GM12878 (cell line): ENCODE measurements around the gene PAX5. TPM values are rescaled to one million over a fixed set of nuclear protein-coding genes. Genes with fewer than 3 reads are reported as not detected.

Experiments used
- ATAC-seq: fragments of 200-7000 bp; cut with Tn5 transposase; 3 replicates; pipeline ENCODE4 v1.9.1; 2020; ENCODE audit warnings: mild to moderate bottlenecking, moderate library complexity
- BruUV-seq: library from RNA; stranded (reverse); fragments of 400-500 nt; replicated peaks from 2 replicates; lab custom pipeline; 2021; lab: Mats Ljungman, UMichigan
- CTCF ChIA-PET: fragments of 300-600 bp; sonication (Branson Sonifier 250); formaldehyde crosslinking; extraction: SDS; loops from one replicate; lab custom pipeline; 2021; ENCODE audit warnings: inconsistent platforms; lab: Yijun Ruan, JAX
- POLR2A ChIA-PET: fragments of 350-600 bp; formaldehyde crosslinking; extraction: SDS; loops from one replicate; lab custom pipeline; 2021; ENCODE audit warnings: inconsistent platforms; lab: Charles Lee
- RAD21 ChIA-PET: fragments of 300-600 bp; sonication (Branson Sonifier 250); formaldehyde crosslinking; loops from one replicate; lab custom pipeline; 2023; ENCODE audit warnings: antibody characterized with exemption; ENCODE audit not compliant: unreplicated experiment; lab: Charles Lee
- SMC1A ChIA-PET: fragments of 300-600 bp; sonication (Branson Sonifier 250); formaldehyde crosslinking; loops from one replicate; lab custom pipeline; 2023; ENCODE audit not compliant: unreplicated experiment, uncharacterized antibody; lab: Charles Lee
- DNase-seq: peaks from one replicate; pipeline ENCODE4 v3.0.0-alpha.2; 2011; ENCODE audit warnings: low read depth, low spot score
- FAIRE-seq: peaks from 3 replicates; lab custom pipeline; 2011; peaks lifted over from hg19 to GRCh38; lab: Jason Lieb, UNC
- H2AFZ ChIP-seq: 2 replicates; pipeline ENCODE4 v1.6.0; 2011; ENCODE audit warnings: low read depth, low read length, control low read depth; ENCODE audit not compliant: control insufficient read depth
- H3K27ac ChIP-seq: 2 replicates; pipeline ENCODE4 v1.5.1; 2011; ENCODE audit warnings: control low read depth; ENCODE audit not compliant: control insufficient read depth, insufficient read depth
- H3K27me3 ChIP-seq, 2 experiments: replicated peaks in 1 of 2; 2 replicates each; pipeline versions ENCODE4 v1.6.0 to v1.6.1; 2011; ENCODE audit warnings: low read length in 1 of 2; ENCODE audit not compliant: control insufficient read depth in 2 of 2, insufficient read depth in 2 of 2
- H3K36me3 ChIP-seq, 2 experiments: 2 replicates each; pipeline ENCODE4 v1.5.1; 2011; ENCODE audit warnings: low read length in 1 of 2; ENCODE audit not compliant: control insufficient read depth in 2 of 2, insufficient read depth in 2 of 2
- H3K4me1 ChIP-seq: 2 replicates; pipeline ENCODE4 v1.6.1; 2011; ENCODE audit warnings: mild to moderate bottlenecking, low read length, moderate library complexity, mixed read lengths; ENCODE audit not compliant: control insufficient read depth, insufficient read depth
- H3K4me2 ChIP-seq: 2 replicates; pipeline ENCODE4 v1.6.0; 2011; ENCODE audit warnings: control low read depth; ENCODE audit not compliant: control insufficient read depth, insufficient read depth
- H3K4me3 ChIP-seq: fragments of 200-600 bp; sonication (generic); 2 replicates; pipeline ENCODE4 v1.5.1; 2016
- H3K79me2 ChIP-seq: 2 replicates; pipeline ENCODE4 v1.6.0; 2011; ENCODE audit warnings: low read length; ENCODE audit not compliant: control insufficient read depth, insufficient read depth
- H3K9ac ChIP-seq: 2 replicates; pipeline ENCODE4 v1.8.0; 2011; ENCODE audit warnings: low read length, control low read depth, mixed read lengths; ENCODE audit not compliant: control insufficient read depth, insufficient read depth
- H3K9me3 ChIP-seq: replicated peaks from 3 replicates; pipeline ENCODE4 v1.5.1; 2011; ENCODE audit warnings: mild to moderate bottlenecking, low read length; ENCODE audit not compliant: control insufficient read depth, insufficient read depth
- H4K20me1 ChIP-seq: 2 replicates; pipeline ENCODE4 v1.6.0; 2011; ENCODE audit not compliant: control insufficient read depth, insufficient read depth
- CHD4 ChIP-seq: fragments of 200-600 bp; sonication (generic); IDR thresholded peaks from 2 replicates; pipeline ENCODE4 v1.6.1; 2016; ENCODE audit warnings: mild to moderate bottlenecking
- ESRRA ChIP-seq: IDR thresholded peaks from 2 replicates; pipeline ENCODE4 v1.6.1; 2012; ENCODE audit warnings: mild to moderate bottlenecking, low read length, improper control_type of control experiment
- HCFC1 ChIP-seq: fragments of 150-350 bp; IDR thresholded peaks from 2 replicates; pipeline ENCODE4 v1.6.1; 2014; ENCODE audit warnings: low read length
- SP1 ChIP-seq: IDR thresholded peaks from one replicate; pipeline ENCODE4 v1.6.1; 2011; ENCODE audit warnings: low read depth, low read length
- ZNF384 ChIP-seq: IDR thresholded peaks from 2 replicates; pipeline ENCODE4 v1.6.1; 2012; ENCODE audit warnings: low read depth, mild to moderate bottlenecking, low read length, improper control_type of control experiment, borderline replicate concordance
- WGBS: methylation state at CpG from one replicate; pipeline ENCODE4 v1.1.6; 2016; ENCODE audit warnings: low lambda C conversion rate; ENCODE audit not compliant: insufficient replicate concordance, insufficient coverage; ENCODE audit errors: missing lambda C conversion rate; 5-methylcytosine and 5-hydroxymethylcytosine counted together
- in situ Hi-C: fragments of 300-500 bp; cut with MboI; formaldehyde crosslinking; loops from 9 replicates; pipeline ENCODE4 v1.14.3; 2018; ENCODE audit warnings: mixed read lengths
- intact Hi-C: fragments of 100-400 bp; cut with micrococcal nuclease; formaldehyde crosslinking; loops from one replicate; pipeline ENCODE4 v1.14.2; 2022; ENCODE audit not compliant: unreplicated experiment
- polyA plus RNA-seq, 11 experiments: library from polyadenylated mRNA; depleted of rRNA in 4 of 11; unstranded in 6 of 11; stranded (reverse) in 5 of 11; fragments of >200 nt; fragmentation: Nextera tagmentation in 4 of 11; fragmentation: Illumina TruSeq in 1 of 11; extraction: Ambion mirVana in 4 of 11; extraction: Trizol in 1 of 11; gene quantifications; 1 replicate in 1 of 11; 2 replicates in 10 of 11; pipeline versions ENCODE4 v1.2.1 to v1.2.3, GENCODE V29; 2011 to 2016; ENCODE audit warnings: inconsistent platforms in 2 of 11, missing spikeins in 2 of 11, low read depth in 1 of 11
- total RNA-seq, 4 experiments: library from RNA; depleted of rRNA in 3 of 4; stranded (reverse); fragments of >200 nt in 3 of 4; fragmentation: Illumina TruSeq in 1 of 4; extraction: Trizol in 1 of 4; gene quantifications; 2 replicates each; pipeline versions ENCODE4 v1.2.1 to v1.2.3, GENCODE V29; 2013 to 2021
- TF ChIP-seq, protein P1 (sequence below): IDR thresholded peaks from 2 replicates; pipeline ENCODE4 v1.6.1; 2012; ENCODE audit warnings: improper control_type of control experiment, low read depth, low read length; ENCODE audit not compliant: insufficient replicate concordance
- TF ChIP-seq, protein P2 (sequence below): fragments of 450-650 bp; IDR thresholded peaks from 2 replicates; pipeline ENCODE4 v1.6.1; 2018; ENCODE audit warnings: mild to moderate bottlenecking, low read depth, moderate library complexity; ENCODE audit not compliant: partially characterized antibody
- TF ChIP-seq, protein P3 (sequence below): IDR thresholded peaks from 2 replicates; pipeline ENCODE4 v1.6.1; 2012; ENCODE audit warnings: low read depth, low read length, improper control_type of control experiment

PAX5 gene
- total and polyA plus RNA-seq, 10 of the 15 experiments (the other 5 are each of a cell fraction or from before 2014, with no cell fraction given), result 2.2 to 123 (median 31.9) TPM

DNA sequence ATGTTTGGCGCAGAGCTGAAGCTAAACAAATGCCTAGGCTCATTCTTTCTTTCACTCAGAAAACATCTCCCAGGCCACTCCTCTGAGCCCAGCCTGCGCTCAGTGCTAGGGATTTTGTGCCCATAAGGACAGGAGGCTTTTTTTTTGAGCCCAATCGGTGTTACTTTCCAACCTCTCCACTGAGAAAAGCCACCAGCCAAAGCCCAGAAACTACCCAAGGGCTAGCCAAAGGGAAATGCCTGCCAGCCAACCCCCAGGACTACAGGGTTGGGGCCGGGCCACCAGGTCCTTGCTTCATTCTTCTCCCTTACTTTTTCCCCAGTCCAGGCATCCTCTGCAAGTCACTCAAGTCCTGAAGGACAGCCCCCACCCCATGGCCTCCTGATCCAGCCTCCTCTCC lies 134.7 kb downstream of the PAX5 start:
- CTCF ChIA-PET, result no interaction called here
- POLR2A ChIA-PET, result no interaction called here
- no TSS peak for BruUV-seq

More for the DNA sequence above, 134.7 kb downstream of the PAX5 start:
- Histone ChIP-seq H3K4me3 (no peak overlapping the region), H3K36me3 (peaks cover 40 to 41% of the 10 kb centered on the region in 2 experiments), H3K4me1 (peaks cover 4% of the 10 kb centered on the region), H3K79me2 (no peaks in the 10 kb centered on the region; the same call in 1 of the 2 replicates), H4K20me1 (peaks cover 2% of the 10 kb centered on the region; the same call in 1 of the 2 replicates), H3K27me3 (no peaks in the 10 kb centered on the region), H3K9ac (no peak overlapping the region), H3K27ac (no peak overlapping the region), H3K4me2 (no peak overlapping the region), H3K9me3 (no peaks in the 10 kb centered on the region), H2AFZ (no peak overlapping the region)
- WGBS, result 96% methylated on average over 4 of the region's 4 CpGs
- no peak for ATAC-seq
- DNase-seq, result no peak
- SMC1A ChIA-PET, result no interaction called here
- intact Hi-C loops, result no loop called here
- RAD21 ChIA-PET, result no interaction called here
- no peak for FAIRE-seq
- in situ Hi-C loops, result no loop called here
- TF ChIP-seq, protein P1, sequence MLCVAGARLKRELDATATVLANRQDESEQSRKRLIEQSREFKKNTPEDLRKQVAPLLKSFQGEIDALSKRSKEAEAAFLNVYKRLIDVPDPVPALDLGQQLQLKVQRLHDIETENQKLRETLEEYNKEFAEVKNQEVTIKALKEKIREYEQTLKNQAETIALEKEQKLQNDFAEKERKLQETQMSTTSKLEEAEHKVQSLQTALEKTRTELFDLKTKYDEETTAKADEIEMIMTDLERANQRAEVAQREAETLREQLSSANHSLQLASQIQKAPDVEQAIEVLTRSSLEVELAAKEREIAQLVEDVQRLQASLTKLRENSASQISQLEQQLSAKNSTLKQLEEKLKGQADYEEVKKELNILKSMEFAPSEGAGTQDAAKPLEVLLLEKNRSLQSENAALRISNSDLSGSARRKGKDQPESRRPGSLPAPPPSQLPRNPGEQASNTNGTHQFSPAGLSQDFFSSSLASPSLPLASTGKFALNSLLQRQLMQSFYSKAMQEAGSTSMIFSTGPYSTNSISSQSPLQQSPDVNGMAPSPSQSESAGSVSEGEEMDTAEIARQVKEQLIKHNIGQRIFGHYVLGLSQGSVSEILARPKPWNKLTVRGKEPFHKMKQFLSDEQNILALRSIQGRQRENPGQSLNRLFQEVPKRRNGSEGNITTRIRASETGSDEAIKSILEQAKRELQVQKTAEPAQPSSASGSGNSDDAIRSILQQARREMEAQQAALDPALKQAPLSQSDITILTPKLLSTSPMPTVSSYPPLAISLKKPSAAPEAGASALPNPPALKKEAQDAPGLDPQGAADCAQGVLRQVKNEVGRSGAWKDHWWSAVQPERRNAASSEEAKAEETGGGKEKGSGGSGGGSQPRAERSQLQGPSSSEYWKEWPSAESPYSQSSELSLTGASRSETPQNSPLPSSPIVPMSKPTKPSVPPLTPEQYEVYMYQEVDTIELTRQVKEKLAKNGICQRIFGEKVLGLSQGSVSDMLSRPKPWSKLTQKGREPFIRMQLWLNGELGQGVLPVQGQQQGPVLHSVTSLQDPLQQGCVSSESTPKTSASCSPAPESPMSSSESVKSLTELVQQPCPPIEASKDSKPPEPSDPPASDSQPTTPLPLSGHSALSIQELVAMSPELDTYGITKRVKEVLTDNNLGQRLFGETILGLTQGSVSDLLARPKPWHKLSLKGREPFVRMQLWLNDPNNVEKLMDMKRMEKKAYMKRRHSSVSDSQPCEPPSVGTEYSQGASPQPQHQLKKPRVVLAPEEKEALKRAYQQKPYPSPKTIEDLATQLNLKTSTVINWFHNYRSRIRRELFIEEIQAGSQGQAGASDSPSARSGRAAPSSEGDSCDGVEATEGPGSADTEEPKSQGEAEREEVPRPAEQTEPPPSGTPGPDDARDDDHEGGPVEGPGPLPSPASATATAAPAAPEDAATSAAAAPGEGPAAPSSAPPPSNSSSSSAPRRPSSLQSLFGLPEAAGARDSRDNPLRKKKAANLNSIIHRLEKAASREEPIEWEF, result no peak
- TF ChIP-seq SP1 (no peak), ZNF384 (no peak), ESRRA (no peak), HCFC1 (no peak), CHD4 (no peak)
- TF ChIP-seq, protein P2, sequence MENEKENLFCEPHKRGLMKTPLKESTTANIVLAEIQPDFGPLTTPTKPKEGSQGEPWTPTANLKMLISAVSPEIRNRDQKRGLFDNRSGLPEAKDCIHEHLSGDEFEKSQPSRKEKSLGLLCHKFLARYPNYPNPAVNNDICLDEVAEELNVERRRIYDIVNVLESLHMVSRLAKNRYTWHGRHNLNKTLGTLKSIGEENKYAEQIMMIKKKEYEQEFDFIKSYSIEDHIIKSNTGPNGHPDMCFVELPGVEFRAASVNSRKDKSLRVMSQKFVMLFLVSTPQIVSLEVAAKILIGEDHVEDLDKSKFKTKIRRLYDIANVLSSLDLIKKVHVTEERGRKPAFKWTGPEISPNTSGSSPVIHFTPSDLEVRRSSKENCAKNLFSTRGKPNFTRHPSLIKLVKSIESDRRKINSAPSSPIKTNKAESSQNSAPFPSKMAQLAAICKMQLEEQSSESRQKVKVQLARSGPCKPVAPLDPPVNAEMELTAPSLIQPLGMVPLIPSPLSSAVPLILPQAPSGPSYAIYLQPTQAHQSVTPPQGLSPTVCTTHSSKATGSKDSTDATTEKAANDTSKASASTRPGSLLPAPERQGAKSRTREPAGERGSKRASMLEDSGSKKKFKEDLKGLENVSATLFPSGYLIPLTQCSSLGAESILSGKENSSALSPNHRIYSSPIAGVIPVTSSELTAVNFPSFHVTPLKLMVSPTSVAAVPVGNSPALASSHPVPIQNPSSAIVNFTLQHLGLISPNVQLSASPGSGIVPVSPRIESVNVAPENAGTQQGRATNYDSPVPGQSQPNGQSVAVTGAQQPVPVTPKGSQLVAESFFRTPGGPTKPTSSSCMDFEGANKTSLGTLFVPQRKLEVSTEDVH, result no peak
- TF ChIP-seq, protein P3, sequence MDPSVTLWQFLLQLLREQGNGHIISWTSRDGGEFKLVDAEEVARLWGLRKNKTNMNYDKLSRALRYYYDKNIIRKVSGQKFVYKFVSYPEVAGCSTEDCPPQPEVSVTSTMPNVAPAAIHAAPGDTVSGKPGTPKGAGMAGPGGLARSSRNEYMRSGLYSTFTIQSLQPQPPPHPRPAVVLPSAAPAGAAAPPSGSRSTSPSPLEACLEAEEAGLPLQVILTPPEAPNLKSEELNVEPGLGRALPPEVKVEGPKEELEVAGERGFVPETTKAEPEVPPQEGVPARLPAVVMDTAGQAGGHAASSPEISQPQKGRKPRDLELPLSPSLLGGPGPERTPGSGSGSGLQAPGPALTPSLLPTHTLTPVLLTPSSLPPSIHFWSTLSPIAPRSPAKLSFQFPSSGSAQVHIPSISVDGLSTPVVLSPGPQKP, result no peak
- TF ChIP-seq, all 136 proteins: peak for 0
